Measurements from ENCODE around the gene PRKCE.
"Not testable (repeated sequence)": the region's sequence is repeated elsewhere in the genome, so short reads cannot be mapped to it uniquely, and the experiment has no call there.

The PRKCE gene

DNA sequence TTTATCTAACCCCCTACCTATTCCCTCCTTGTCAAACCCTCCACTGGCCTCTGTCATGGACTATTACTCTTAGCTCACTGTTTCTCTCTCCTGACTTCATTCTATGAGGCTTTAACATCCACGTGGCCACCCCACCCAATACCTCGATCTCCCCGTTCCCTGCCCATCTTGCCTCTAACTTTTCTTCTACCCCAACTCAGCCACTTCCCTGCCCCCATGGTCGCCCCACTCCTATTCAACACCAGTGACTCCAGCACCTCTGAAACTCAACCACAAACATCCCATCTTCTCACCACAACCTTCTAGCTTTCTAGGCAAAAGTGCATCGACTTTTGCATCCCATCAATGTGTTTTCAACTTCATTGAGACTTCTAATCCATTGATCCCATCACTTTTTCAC is 551.5 kb downstream of the PRKCE start:
- TF ChIP-seq, protein P1, sequence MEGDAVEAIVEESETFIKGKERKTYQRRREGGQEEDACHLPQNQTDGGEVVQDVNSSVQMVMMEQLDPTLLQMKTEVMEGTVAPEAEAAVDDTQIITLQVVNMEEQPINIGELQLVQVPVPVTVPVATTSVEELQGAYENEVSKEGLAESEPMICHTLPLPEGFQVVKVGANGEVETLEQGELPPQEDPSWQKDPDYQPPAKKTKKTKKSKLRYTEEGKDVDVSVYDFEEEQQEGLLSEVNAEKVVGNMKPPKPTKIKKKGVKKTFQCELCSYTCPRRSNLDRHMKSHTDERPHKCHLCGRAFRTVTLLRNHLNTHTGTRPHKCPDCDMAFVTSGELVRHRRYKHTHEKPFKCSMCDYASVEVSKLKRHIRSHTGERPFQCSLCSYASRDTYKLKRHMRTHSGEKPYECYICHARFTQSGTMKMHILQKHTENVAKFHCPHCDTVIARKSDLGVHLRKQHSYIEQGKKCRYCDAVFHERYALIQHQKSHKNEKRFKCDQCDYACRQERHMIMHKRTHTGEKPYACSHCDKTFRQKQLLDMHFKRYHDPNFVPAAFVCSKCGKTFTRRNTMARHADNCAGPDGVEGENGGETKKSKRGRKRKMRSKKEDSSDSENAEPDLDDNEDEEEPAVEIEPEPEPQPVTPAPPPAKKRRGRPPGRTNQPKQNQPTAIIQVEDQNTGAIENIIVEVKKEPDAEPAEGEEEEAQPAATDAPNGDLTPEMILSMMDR (IDR thresholded peaks at IDR 0.05; ENCODE audit: low read depth, low read length), result no peak
- no peak overlapping the region for H3K4me3 ChIP-seq (replicated peaks in 1 of 2; ENCODE audit: low read depth in 2 of 2, low read length in 2 of 2)
- DNase-seq (ENCODE audit: low read depth in 2 of 2), result no peak

DNA sequence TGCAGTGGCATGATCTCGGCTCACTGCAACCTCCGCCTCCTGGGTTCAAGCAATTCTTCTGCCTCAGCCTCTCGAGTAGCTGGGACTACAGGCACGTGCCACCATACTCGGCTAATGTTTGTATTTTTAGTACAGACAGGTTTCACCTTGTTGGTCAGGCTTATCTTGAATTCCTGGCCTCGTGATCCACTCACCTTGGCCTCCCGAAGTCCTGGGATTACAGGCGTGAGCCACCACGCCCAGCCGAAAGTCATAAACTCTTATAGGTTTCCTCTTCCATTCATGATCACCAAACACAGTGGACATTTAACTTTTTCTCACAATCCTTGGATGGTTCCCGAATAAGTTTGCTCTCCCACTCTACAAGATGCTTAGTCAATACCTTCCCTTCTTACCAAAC is 552.2 kb downstream of the PRKCE start:
- not testable (repeated sequence) for H3K4me3 ChIP-seq (replicated peaks in 1 of 2; ENCODE audit: low read depth in 2 of 2, low read length in 2 of 2); DNase-seq (ENCODE audit: low read depth in 2 of 2)

DNA sequence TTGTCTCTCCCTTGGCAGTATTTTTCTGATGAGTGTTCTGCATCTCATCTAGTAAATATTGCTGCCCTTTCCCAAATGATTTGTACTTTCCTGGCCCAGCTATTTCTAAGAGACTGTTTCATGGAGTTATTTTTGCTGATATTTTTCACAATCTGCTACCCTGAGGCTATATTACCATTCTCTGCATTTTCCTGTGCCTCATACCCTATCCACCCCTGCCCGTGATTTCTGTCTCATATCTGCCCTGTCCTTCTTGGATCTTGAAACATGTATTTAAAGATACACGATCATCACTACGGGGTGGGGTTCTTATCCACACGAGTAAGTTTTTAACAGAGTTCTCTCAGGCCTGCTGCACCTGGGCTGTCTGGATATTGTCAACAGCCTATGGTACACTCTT is 556.1 kb downstream of the PRKCE start:
- TF ChIP-seq, protein P1 (IDR thresholded peaks at IDR 0.05; ENCODE audit: low read depth, low read length), result no peak
- no peak overlapping the region for H3K4me3 ChIP-seq (replicated peaks in 1 of 2; ENCODE audit: low read depth in 2 of 2, low read length in 2 of 2)
- no peak for DNase-seq (ENCODE audit: low read depth in 2 of 2)

DNA sequence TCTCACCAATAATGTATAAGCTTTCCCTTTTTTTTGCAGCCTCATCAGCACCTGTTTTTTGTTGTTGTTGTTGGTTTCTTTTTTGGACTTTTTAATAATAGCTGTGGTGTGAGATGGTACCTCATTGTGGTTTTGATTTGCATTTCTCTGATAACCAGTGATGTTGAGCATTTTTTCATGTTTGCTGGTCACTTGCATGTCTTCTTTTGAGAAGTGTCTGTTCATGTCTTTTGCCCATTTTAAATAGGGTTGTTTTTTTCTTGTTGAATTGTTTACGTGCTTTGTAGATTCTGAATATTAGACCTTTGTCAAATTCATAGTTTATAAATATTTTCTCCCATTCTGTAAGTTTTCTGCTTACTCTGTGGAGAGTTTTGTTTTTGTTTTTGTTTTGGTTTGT is 557.3 kb downstream of the PRKCE start:
- DNase-seq (ENCODE audit: low read depth in 2 of 2), result no peak
- TF ChIP-seq, protein P1 (IDR thresholded peaks at IDR 0.05; ENCODE audit: low read depth, low read length), result no peak
- H3K4me3 ChIP-seq (replicated peaks in 1 of 2; ENCODE audit: low read depth in 2 of 2, low read length in 2 of 2), result no peak overlapping the region

DNA sequence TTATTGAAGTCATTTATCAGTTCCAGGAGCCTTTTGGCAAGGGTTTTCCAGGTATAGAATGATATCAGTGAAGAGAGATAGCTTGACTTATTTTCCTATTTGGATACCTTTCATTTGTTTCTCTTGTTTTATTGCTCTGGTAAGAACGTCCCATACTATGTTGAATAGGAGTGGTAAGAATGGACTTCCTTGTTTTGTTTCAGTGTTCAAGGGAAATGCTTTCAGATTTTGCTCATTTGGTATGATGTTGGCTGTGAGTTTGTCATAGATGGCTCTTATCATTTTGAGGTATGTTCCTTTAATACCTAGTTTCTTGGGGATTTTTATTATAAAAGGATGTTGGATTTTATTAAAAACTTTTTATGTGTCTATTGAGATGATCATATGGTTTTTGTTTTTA is 558.6 kb downstream of the PRKCE start:
- H3K4me3 ChIP-seq (replicated peaks in 1 of 2; ENCODE audit: low read depth in 2 of 2, low read length in 2 of 2), result no peak overlapping the region
- TF ChIP-seq, protein P1 (IDR thresholded peaks at IDR 0.05; ENCODE audit: low read depth, low read length), result no peak
- no peak for DNase-seq (ENCODE audit: low read depth in 2 of 2)

DNA sequence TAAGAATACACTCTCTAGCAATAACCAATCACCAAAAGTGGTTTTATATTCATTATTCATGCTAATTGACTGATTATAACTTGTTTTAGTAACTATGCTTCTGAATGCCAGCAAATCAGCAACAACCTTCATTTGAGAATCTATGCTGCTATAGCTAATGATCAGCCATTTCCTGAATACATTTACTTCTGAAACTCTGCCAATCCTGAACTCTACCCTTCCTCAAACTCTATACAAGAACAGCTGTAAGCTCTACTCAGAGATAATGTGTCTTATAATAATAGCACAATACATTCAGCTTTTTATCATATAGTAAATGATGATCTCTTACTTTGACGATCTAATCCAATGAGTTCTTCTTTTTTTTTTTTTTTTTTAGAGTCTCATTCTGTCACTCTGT is 560.0 kb downstream of the PRKCE start:
- DNase-seq (ENCODE audit: low read depth in 2 of 2), result no peak

DNA sequence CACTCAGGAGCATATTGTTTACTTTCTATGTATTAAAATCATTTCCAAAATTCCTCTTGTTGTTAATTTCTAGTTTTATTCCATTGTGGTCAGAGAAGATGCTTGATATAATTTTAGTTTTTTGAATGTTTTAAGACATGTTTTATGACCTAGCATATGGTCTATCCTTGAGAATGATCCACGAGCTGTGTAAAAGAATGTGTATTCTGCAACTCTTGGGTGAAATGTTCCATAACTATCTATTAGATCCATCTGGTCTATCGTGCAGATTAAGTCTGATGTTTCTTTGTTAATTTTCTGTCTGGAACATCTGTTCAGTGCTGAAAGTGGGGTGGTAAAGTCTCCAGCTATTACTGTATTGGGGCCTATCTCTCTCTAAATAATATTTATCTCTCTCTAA is 562.4 kb downstream of the PRKCE start:
- H3K4me3 ChIP-seq (replicated peaks in 1 of 2; ENCODE audit: low read depth in 2 of 2, low read length in 2 of 2), result no peak overlapping the region
- no peak for DNase-seq (ENCODE audit: low read depth in 2 of 2)
- TF ChIP-seq, protein P1 (IDR thresholded peaks at IDR 0.05; ENCODE audit: low read depth, low read length), result no peak

More for the DNA sequence above, 560.0 kb downstream of the PRKCE start:
- TF ChIP-seq, protein P1 (IDR thresholded peaks at IDR 0.05; ENCODE audit: low read depth, low read length), result no peak
- H3K4me3 ChIP-seq (replicated peaks in 1 of 2; ENCODE audit: low read depth in 2 of 2, low read length in 2 of 2), result no peak overlapping the region
